SH-SY5Y (cell line): ENCODE data around the gene TBC1D22A.

Experiments
- GATA2 ChIP-seq: IDR thresholded peaks from 2 replicates; pipeline ENCODE4 v1.6.1; 2011; ENCODE audit warnings: mild to moderate bottlenecking, low read depth, low read length
- GATA3 ChIP-seq: IDR thresholded peaks from 2 replicates; pipeline ENCODE4 v1.6.1; 2011; ENCODE audit warnings: low read depth, mild to moderate bottlenecking, low read length, moderate library complexity

- TF ChIP-seq GATA2 (no peak), GATA3 (no peak)
Observed at GRCh38 chr22:47057916-47058585, 295.6 kb downstream of the TBC1D22A start.
